Central memory CD4-positive, alpha-beta T cell (primary cell): Measurements from ENCODE around the gene TYMS.
A peak's percentile ranks its signal among the peaks of the same experiment; 100 is the strongest.
"Not testable (repeated sequence)": the region's sequence is repeated elsewhere in the genome, so short reads cannot be mapped to it uniquely, and the experiment has no call there.

Experiments used
- DNase-seq: peaks from one replicate; pipeline ENCODE4 v3.0.0; 2022

TYMS gene

DNA sequence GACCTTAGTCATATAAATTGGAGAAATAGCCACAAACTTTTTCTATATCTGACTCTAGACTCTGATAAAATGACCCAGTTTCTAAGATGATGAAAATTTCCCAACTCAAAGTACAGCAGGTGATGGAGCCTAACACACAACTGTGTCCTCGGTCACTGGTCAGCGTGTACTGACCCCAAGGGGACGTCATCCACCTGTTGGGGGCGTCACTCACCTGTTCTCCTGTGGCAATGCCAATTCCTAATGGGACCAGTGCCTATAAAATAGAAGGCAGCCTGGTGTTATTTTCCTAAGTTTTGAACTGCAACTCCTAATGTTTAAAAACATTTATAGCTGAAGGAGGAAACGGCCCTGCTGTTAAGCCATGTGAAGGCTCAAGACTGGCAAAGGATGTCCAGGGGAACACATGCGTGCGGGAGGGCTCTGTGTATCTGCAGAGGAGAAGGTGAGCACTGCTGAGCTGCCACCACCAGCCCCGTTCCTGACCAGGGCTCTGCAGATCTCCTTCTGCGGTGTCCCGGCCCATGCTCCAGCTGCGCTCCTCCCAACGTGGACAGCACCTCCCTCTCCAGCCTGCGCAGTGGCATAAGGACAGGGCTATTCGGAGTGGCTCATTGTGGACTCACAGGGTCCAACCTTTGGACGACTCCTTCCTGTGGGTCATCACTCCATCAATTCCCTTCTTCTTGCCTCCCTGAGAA is 21.2 kb downstream of the TYMS start:
- DNase-seq = no peak

DNA sequence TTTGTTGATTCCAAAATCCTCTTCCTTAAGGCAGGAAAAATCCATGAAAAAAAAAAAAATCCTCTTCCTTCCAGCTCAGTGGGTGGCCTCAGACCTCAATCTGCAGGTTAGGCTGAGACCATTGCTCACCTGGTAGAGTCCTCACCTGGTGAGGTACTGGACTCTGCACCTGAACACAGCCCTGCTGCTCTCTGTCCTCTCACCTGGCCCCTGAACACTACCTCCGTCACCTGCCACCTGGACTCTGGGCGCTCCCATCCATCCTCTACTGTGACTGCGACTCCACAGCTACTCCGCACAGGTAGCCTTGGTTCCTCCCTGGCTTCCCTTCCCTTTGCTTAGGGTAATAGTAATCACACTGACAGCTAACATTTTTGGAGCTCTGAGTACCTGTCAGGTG is 22.1 kb downstream of the TYMS start:
- DNase-seq = no peak

DNA sequence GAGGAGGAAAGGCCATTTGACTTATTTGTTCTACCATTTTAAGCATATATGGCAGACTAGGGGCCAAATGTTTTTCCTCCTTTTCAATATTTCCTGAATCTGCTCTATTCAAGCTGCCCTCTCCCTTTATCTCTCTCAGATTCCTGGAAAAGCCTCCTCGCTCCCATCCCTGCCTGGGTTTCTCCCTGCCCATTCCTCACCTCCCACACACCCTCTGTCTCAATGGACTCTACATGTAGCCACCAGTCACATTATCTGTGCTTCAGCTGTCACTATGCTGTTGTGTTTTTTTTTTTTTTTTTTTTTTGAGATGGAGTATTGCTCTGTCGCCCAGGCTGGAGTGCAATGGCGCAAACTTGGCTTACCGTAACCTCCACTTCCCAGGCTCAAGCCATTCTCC is 22.9 kb downstream of the TYMS start:
- no peak for DNase-seq

DNA sequence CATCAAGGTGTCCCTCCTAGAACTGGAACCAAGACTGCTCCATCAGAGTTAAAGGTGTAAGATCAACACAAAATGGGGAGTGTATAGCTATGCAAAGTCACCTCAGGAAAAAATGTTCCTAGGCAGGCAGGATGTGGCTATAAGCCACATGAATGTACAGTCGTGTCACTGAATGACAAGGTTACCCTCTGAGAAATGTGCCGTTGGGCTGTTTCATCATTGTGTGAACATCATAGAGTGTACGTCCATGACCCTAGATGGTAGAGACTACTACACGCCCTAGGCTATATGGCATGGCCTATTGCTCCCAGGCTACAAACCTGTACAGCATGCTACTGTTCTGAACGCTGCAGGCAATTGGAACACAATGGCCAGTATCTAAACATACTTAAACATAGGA is 24.5 kb downstream of the TYMS start:
- DNase-seq = peak; percentile 67

DNA sequence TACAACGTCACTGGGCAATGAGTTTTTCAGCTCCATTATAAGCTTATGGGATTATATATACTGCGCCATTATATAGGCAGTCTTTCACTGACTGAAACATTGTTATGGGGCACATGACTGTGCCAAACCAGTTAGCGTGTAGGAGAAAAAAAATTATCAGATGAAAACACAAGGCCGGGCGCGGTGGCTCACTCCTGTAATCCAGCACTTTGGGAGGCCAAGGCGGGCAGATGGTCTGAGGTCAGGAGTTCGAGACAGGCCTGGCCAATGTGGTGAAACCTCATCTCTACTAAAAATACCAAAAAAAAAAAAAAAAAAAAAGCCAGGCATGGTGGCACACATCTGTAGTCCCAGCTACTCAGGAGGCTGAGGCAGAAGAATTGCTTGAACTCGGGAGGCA is 25.0 kb downstream of the TYMS start:
- not testable (repeated sequence) for DNase-seq

DNA sequence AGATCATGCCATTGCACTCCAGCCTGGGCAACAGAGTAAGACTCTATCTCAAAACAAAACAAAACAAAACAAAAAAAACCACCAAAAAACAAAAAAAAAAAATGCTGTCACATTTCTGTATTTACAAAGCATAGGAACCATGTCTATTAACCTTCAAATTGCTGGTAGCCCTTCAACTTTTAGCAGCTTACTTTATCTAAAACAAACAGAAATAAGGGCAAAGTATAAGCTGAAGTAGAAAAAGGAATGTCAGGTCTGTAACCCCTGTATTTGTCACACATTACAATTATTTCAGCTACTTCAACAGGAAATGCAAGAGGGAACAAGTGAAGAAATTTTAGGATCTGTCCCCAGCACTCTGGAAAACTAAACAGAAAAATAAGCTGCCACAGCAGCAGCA is 25.4 kb downstream of the TYMS start:
- DNase-seq = no peak

DNA sequence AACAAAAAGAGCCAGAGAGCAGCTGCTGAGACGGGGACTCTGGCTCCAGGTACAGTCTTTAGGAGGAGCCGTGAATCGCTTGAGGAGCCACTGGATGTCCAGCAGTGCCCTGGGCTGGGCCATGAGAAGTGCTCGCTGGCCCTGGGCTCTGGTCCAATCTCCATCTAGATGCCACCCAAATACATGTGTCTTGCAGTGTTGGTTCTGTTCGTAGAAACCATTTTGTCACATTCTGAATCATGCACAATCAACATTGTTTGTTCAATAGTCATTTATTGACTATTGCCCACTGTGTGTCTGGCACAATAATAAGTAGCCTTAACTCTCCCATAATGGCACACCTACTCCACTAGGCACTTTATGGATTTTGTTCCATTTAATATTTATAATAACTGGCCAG is 26.1 kb downstream of the TYMS start:
- DNase-seq = no peak

DNA sequence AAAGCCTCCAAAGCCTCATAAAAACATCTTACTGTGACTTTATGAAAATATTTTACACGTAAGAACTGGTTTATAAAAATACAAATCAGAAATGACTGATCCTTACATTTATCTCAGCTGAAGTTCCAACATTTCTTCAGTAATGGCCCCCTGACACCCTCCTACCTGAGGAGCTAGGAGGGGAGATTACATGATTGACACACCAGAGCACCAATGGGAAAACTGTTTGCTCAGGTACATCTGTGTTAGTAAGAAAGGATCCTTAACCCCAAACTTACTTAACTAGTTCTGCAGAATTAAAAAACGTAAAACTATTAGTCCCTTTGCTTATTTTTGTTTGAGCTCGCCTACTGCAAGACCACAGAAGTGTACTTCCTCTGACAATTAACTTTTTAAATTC is 28.0 kb downstream of the TYMS start:
- no peak for DNase-seq

DNA sequence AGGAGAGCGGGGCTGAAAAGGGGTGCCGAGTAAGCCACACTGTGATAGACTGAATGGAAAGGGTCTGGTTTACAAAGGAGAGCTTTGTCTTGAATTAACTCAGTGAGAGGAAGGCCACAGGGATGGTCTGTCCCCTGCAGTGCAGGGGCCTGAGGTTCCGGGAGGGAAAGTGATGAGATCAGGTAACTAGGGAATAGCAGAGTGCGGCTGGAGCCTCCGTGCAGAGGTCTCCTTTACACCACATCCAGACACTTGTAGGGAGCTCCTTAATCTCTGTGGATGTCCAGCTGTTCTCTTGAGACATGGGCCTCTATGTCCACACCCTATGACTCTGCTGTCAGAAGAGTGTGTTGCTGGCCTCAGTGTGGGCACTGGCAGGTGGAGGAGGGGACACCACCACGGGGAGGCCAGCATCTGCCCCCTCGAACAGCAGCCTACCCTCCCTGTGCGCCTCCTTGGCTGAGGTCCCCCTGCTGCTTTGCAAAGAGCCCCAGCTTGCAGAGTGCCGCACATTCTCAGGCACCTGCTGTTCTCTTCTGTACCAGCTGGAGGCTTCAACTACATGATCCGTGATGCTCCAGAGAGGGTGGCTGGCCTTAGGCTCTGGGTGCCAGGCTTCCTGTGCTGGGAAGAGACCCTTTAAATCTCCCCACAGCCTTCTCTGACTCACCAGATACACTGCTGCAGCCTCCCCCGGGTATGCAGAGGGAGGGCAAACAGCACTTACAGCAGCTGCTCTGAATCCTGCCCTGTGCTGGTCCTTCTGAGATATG is 29.1 kb downstream of the TYMS start:
- DNase-seq = no peak

DNA sequence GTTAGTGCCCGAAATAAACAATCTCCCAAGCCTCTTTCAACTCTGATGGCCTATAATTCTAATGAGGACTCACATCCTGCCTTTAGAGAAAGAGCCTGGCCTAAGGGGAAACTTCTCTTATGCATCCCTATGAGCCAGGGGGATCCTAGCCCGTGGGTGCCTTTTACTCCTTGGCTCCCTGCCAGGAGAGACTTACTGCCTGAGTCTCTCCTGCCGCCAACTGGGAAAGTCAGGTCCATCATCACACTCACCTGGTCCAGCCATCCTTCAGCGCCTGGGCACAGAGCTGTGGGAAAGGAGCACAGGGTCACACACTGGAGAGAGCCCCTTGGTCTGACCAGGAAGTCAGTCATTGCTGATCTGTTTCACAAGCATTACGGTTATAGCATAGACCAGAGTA is 30.9 kb downstream of the TYMS start:
- no peak for DNase-seq

DNA sequence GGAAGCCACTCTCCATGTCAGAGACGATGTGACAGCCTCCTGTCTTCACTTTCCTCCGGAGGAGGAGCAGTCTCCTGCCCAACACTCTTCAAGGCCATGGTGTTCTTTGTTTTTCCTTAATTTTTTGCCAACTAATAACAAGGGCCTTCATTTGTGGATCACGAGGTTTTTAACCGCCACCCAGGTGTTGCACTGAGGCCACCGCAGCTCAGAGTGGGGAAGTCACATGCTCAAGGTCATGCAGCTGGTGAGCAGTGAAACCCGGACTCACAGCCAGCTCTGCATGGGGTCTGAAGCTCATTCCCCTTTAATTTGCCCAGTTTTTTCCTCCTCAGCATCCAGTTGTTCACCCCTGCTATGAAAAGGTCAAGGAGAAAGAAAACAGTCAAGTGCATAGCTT is 35.4 kb downstream of the TYMS start:
- no peak for DNase-seq

DNA sequence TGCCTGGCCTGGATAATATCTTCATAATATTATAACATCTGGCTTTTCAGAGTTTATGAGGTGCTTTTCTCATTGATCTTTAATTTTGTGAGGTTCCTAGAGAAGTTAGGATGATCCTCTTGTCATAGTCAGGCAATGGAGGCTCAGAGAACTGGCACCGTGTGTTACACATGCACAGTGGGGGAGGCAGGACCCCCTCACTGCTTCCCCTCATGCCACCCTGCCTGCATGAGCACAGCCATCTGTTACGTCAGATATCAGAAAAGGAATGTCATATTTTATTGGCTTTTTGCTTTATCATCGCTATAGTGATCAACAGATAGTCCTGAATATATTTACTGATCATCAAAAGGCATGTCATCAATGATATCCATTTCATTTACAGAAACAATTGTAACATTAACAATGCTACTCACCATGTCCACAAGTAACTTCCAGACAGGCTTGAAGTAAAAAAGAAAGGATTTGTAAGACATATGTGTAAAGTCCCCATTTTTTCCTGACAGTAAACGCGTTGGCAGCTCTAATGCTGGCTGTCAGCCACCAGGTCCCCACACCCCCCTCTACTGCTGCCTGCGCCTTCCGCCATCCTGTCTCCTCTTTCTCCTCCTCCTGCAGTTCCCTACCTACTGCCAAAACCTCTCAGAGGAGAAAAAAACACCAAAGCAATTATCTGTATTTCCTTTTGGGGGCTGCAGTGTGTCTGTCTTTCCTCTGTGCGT is 36.2 kb downstream of the TYMS start:
- no peak for DNase-seq

DNA sequence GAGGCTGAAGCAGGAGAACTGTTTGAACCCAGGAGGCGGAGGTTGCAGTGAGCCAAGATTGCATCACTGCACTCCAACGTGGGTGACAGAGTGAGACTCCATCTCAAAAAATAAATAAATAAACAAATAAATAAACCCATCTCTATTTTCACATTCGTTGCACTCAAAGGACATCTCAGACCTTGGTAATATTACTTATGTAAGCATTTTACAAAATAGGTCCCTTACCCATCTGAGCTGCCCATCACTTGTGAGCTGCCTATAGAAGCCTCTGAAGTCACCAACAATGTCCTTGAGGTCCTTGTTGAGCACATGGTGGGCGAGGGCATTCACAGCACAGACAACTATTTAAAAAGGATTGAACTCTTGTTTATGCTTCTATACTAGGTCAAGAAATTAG is 39.6 kb downstream of the TYMS start:
- no peak for DNase-seq

DNA sequence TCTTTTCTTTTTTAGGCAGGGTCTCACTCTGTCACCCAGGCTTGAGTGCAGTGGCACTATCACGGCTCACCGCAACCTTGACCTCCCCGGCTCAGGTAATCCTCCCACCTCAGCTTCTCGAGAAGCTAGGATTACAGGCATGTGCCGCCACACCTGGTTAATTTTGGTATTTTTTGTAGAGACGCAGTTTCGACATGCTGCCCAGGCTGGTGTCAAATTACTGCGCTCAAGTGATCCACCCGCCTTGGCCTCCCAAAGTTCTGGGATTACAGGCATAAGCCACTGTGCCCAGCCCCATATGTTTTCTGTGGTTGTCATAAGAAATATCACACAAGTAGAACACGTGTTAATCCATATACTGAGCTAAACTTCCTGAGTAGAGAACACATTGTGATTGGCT is 40.3 kb downstream of the TYMS start:
- DNase-seq = no peak

DNA sequence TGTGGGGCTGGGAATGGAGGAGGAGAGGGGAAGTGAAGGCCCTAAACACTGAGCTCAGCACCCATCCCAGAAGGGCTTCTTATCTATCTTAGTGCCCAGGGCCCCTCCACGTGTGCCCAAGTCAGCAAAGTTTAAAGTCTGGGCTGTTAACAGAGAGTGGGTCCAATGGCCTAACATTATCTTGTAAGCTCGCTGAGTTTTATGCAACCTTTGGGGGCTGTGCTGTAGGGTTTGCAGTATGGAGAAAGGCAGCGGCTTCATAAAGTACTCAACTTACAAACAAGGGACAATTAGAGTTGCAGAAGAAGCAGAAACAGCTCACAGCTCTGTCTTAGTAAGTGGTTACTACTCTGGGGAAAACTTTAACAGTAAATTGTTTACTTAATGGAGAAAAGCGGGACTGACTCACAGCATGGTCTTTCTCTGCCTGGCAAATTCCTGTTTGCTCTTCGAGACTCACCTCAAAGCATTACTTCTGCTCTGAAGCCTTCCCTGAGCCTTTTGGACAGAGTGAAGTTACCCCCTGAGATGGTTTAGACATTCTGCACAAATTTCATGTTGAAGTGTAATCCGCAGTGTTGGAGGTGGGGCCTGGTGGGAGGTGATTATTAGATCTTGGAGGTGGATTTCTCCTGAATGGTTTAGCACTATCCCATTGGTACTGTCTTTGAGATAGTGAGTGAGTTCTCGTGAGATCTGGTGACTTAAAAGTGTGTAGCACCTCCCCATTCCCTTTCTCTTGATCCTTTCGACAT is 45.9 kb downstream of the TYMS start:
- no peak for DNase-seq

DNA sequence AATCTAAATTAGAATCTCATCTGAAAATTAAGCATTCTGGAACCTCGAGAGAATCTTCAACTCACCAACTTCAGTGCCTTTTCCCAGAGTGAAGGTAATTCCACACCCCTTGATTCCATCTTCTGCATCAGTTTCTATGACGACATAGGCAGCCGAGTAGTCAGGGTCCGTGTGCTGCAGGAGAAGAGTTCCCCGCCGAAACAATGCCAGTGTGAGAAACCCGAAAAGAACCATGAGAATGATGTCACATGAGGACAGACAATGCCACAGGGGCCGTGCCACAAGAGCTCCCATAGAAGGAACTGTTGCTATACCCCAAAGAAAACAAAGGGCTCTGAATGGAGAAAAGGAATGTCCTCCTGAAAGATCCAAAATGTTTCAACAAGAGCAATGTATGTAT is 49.0 kb downstream of the TYMS start:
- DNase-seq = no peak

DNA sequence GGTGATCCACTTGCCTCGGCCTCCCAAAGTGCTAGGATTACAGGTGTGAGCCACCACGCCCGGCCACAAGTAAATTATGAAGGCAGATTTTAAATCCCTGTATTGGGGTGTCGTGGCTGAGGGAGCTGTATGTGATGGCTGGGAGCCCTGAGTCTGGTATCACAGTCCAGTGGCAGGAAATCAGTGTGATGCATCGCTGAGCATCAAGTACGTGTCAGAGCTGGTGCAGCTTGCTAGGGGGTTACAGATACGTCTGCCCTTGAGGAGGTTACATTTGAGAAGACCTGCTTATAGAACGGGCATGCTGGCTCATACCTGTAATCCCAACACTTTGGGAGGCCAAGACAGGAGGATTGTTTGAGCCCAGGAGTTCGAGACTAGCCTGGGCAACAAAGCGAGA is 50.6 kb downstream of the TYMS start:
- no peak for DNase-seq

DNA sequence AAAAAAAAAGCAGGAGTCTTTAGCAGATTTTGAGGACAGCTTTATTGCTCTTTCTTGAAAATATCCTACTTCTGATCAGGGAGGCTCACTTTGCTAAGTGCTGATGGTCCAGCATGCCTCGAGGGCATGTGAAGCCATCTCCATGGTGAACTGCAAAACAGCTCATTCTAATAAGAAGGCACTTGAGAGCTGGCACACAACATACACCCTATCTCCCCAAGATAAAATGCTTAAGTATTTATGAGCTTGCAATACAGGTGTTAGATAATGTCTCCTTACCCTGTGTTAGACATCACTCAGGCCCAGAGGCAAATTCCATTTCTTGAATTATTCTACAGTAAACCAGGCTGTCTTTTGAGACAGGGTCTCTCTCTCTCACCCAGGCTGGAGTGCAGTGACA is 52.3 kb downstream of the TYMS start:
- DNase-seq = no peak

DNA sequence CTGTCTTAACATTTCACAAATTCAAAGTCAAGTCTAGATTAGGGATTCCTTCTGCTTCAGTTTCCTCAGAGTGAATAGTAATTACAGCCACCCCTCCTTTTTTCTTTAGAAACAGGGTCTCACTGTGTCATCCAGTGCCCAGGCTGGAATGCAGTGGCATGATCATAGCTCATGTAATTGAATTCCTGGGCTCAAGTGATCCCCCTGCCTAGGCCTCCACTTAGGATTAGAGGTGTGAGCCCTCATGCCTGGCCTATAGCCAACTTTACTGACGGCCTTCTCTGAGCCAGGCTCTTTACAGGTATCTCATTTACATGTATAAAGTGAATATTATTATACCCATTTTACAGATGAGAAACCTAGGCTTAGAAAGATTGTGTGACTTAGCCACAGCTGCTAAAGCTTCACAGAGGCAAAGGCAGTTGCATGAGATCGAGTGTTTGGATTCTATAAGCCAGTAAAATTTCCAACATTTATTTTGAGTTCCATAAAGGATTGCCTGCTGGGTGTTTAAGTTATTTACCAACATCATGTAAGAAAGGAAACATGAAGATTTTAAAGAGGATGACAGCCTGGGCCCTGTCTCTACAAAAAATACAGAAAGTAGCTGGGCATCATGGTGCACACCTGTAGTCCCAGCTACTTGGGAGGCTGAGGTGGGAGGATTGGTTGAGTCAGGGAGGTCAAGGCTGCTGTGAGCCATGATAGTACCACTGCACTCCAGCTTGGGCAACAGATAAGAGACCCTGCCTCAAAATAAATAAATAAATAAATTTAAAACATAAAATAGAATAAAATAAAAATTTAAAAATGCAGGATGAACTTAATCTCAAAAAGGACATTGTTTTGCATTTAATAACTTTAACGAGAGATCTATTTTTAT is 53.2 kb downstream of the TYMS start:
- no peak for DNase-seq

DNA sequence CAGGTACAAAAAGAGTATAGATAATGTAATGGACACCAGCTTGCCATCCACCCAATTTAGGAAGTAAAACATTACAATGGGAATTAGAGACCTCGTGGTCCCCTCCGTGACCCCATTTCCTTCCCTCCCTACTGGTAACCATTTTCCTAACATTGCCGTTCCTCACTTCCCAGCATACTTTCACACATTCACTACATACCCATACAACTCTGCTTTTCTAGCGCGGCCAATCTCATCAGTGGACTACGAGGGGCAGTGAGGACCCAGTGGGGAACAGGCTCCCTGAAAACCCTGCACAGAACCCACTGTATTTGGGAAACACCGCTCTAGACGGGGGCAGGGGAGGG is 53.8 kb downstream of the TYMS start:
- DNase-seq = no peak

DNA sequence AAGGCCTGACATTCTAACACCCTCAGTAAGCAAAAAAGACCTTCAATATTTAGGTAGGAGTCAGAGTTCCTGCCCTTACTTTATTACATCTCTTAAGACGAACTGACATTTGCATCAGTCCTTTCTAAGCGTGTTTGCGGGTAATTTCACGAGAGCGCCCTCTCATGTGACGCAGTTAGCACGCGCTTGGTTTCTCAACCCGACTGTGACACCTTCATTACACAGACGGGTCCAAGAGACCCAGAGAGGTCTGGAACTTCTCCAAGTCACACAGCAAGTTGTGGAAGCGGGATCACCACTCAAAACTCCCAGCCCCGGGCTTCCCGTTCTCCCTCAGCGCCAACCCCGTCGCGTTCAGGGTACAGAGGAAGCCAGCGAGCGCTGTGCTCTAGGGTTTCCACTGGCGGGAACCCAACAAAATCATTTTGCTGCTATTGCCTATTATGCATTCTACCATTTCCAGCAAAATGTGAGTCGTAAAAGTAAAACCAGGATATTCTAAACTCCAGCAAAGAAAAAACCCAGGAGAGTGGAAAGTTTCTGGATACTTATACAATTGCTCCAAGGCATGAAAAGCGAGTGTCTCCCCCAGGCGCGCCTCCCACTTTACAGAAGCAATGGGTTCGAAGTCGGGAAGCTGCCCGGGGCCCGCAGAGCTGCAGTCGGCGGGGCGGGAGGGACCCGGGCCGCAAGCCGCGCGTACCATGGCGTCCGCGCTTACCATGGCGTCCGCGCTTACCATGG is 54.4 kb downstream of the TYMS start:
- DNase-seq = peak; percentile 78
